ENCODE measurements around the gene OR4C13.
"Not testable (repeated sequence)": the region's sequence is repeated elsewhere in the genome, so short reads cannot be mapped to it uniquely, and the experiment has no call there.

OR4C13 gene

GRCh38 chr11:49952091-49952490 lies at the start of gene OR4C13:
Gene OR4C13 (plus strand): TSS chr11:49952391. CDS start chr11:49952423, 32 bp downstream.
- DNase-seq (ENCODE audit: low read depth, low spot score), result no peak

- not testable (repeated sequence) for DNase-seq (ENCODE audit: low read depth, low spot score)
Measured at GRCh38 chr11:49911516-49911915, 40.7 kb upstream of the OR4C13 start.

GRCh38 chr11:49948701-49949100 lies 3.5 kb upstream of the OR4C13 start:
- not testable (repeated sequence) for DNase-seq (ENCODE audit: low read depth, low spot score)

GRCh38 chr11:49973439-49973838 lies 21.2 kb downstream of the OR4C13 start:
- DNase-seq (ENCODE audit: low read depth, low spot score), result not testable (repeated sequence)

- DNase-seq (ENCODE audit: low read depth, low spot score), result not testable (repeated sequence)
Measured at GRCh38 chr11:49982435-49982834, 30.2 kb downstream of the OR4C13 start, which contains the start of gene OR4C12. Gene OR4C12 (minus strand): TSS chr11:49982535. CDS start chr11:49982501, 34 bp downstream.

GRCh38 chr11:49995565-49995964 lies 43.4 kb downstream of the OR4C13 start:
- no peak for DNase-seq (ENCODE audit: low read depth, low spot score)

All from iPS DF 19.7 (cell line).